ENCODE results near the gene TCF7.

TCF7 gene

DNA sequence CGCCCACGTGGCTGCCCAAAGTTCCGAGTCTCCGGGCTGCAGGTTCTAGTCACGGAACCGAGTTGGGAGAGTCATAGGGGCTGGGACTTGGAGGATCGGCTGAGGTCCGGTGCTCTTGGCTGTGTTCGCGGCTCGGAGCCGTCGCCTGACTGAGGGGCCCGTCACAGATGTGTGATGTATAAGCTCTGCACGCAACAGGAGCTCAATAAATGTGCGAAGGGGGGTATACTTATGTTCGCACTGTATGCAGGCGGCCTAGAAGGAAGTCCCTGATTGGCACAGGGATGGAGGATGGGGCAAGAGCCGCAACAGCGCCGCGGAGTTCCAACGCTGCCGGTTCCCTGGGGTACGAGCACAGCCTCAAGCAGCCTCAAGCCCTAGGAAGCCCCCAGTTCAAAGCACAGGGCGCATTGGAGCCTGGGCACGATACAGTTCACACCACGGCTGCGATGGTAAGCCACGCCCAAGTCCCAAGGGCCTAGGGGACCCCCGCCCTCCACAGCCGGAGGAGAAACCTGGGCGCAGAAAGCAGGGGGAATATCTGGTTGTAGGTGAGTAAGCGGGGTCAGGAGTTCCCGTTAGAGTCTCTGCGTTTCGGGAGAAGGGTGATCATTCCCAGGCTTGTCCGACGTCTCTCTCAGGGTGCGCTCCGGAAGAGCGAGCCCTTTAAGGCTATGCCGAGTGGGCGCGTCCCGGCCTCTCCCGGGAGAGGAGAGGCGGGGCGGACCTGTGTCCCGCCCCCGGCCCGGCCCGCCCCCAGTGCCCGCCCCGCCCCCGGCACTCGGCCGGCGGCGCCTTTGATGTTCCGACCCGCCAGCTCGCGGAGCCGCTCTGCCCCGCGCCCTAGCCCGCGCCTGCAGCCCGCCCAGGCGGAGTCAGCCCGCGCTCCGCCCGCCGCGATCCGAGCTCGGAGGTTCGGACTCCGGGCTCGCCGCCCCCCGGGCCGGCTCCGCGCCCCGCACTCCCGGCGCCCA, at the start of gene TCF7:
TCF7 (plus strand) TSS at position 780 of the 974 bp plus-strand sequence. CDS start 226 bp downstream, outside the sequence.
- DNase-seq = peak; percentile 75

GRCh38 chr5:134069553-134069952, 44.9 kb upstream of the TCF7 start:
- DNase-seq = no peak

- DNase-seq = peak; percentile 58
Measured at GRCh38 chr5:134070725-134071613, 43.5 kb upstream of the TCF7 start.

- DNase-seq = no peak
Measured at GRCh38 chr5:134071614-134072207, 42.8 kb upstream of the TCF7 start.

DNA sequence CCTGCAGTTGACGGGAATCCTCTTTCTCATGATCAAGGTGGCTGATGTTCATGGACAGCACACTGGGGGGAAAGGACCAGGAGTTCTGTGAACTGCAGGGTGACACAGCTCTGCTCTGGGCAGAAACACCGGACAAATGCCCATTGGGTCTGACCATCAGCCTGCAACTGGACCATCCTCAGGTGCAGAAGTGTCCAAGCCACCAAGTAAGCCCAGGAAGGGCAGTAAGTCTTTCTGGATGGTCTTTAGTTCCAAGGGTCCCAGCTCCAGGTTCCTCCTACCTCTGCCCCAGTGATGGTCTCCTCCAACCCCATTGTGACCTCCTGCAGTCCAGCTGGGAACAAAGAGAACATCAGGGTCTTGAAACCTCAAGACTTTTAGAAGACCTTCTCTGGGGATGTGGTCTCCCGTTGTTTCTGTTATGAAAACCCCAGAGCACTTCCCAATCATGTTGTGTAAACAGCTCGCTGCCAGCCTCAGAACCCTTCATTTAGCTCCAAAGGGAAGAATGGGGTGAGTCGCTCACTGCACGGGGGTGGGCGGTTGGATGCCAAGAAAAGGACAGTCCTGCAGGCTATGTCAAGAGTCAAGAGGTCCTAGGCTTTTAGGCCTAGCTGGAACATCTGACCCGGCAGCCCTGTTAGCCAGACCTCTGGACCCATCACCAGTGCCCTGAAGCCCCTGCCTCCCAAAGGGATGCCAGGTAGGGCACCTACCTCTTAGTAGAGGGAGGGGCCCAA, 41.8 kb upstream of the TCF7 start:
- DNase-seq = no peak

DNA sequence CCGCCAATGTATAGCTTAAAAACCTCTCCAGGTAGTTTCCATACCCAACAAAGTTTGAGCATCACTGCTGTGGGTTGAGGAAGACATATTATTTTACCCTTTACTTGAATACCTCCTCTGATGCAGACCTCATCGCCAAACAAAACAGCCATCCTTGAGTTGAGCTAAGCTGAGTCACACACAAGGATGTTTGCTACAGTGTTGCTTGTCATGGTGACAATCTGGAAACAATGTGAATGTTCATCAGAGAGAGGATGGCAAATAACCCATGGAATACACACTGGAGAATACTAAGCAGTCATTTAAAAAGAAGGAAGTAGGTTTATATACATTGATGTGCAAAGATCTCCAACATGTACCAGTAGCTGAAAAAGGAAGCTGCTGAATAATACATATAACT, 41.1 kb upstream of the TCF7 start:
- no peak for DNase-seq

DNA sequence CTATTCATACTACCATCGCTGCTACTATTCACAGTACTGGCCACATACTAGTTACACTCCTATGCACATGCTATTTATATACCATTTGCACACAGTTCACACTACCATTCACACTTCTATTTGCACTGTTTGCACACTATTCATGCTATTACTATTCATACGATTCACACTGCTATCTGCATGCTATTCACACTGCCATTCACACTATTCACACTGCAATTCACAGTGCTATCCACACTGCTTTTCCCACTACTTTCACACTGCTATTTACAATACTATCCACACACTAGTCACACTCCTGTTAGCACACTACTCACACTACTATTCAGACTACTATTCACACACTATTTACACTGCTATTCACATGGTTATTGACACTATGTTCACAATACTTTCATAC, 39.4 kb upstream of the TCF7 start:
- no peak for DNase-seq

DNA sequence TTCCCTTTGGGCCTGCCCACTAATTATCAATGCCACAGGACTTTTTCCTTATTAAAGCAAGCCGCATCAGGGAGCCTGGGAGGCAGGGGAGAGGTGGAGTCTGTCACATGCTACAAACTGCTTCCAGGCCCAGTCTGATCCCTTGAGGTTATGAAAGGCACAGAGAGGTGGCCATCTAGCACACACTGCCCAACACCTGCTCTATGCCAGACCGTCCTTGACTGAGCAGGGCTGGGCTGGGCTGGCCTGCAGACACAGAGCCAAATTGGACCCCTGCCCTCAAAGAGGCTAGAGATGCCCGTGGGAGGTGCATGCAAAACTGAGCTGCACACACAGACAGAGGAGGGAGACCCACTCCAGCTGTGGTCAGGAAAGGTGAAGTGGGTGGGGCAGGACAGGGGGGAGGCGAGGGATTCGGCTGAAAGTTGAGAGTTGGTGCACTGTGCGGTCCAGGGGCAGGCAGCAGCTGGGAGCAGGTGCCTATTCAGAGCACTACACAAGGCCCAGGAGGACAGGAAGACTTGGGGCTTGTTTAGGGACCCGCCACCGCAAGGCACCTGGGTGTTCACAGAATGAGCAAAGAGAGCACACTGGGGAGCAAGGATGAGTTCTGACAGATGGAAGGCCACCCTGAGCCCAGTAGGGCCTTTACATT, 36.4 kb upstream of the TCF7 start:
- DNase-seq = no peak

- DNase-seq = peak; percentile 79
Measured at GRCh38 chr5:134079748-134080581, 34.5 kb upstream of the TCF7 start.

- no peak for DNase-seq
Measured at GRCh38 chr5:134082264-134082992, 32.1 kb upstream of the TCF7 start.

DNA sequence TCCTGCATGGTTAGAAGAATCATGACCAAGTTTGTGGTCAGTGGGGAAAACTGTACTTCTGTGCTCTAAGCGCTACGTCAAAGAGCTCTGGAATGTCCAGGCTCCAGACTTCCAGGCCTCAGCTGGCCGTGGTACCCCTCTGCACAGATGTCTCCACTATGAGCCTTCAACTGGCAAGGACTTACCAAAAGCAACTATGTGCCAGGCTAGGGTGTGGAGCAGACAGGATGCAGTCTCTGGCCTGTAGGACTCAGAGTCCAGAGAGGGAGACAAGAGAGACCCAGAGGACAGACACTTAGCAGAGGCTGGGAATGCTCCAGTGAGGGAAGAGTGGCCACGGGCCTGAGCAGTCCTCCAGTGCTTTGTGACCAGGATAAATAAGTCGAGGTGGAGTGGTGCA, 31.0 kb upstream of the TCF7 start:
- no peak for DNase-seq

GRCh38 chr5:134084022-134084565, 30.4 kb upstream of the TCF7 start:
- DNase-seq = no peak

- no peak for DNase-seq
Measured at GRCh38 chr5:134084570-134084969, 29.9 kb upstream of the TCF7 start.

- DNase-seq = no peak
Measured at GRCh38 chr5:134085411-134085810, 29.1 kb upstream of the TCF7 start.

- no peak for DNase-seq
Measured at GRCh38 chr5:134086225-134086942, 28.1 kb upstream of the TCF7 start.

DNA sequence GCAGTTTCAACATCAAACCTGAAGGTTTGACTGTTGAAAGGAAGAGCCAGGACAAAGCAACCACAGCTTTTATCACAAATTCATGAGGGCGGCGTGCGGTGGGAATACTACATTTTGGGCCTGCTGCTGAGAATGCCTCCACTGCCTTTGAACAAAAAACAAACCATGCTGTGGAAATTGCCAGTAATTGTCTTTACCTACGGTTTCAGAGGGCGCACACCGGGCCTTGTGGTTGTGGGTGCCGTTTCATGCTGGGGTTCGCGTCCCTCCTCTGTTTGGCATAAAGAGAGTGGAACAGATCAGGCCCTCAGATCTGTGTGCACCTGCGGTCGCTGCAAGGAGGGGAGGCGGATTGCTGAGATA, 27.6 kb upstream of the TCF7 start:
- DNase-seq = peak; percentile 82

- no peak for DNase-seq
Measured at GRCh38 chr5:134088291-134088690, 26.2 kb upstream of the TCF7 start.

GRCh38 chr5:134088994-134089560, 25.4 kb upstream of the TCF7 start:
- no peak for DNase-seq

- peak; percentile 44 for DNase-seq
Measured at GRCh38 chr5:134090522-134090921, 24.0 kb upstream of the TCF7 start.

All from activated naive CD4-positive, alpha-beta T cell treated with anti-CD3 and anti-CD28 coated beads, Interleukin-2, amount 50 U/mL, for 16 hours (primary cell).